OCI-LY3 (cell line): ENCODE data around the gene ZNF865.

Experiments used
- H2AFZ ChIP-seq: fragments of 200-600, 300-600 bp; shearing (Covaris generic); 2 replicates; pipeline ENCODE4 v1.6.0; 2014; ENCODE audit warnings: antibody characterized with exemption, low read depth, low read length
- H3K27ac ChIP-seq: fragments of 200-600, 300-600 bp; sonication (generic); 2 replicates; pipeline ENCODE4 v1.5.1; 2014; ENCODE audit warnings: mild to moderate bottlenecking, low read length, moderate library complexity, mixed read lengths
- H3K27me3 ChIP-seq: fragments of 200-600, 300-600 bp; sonication (generic); 2 replicates; pipeline ENCODE4 v1.6.1; 2014; ENCODE audit warnings: low read depth, low read length, mixed read lengths
- H3K36me3 ChIP-seq: fragments of 200-600, 300-600 bp; sonication (generic); replicated peaks from 2 replicates; pipeline ENCODE3; 2014; ENCODE audit warnings: low read depth, low read length, mixed read lengths
- H3K4me1 ChIP-seq: fragments of 300-600, 200-600 bp; sonication (generic); 2 replicates; pipeline ENCODE4 v1.6.1; 2014; ENCODE audit warnings: low read length, mixed read lengths
- H3K4me2 ChIP-seq: fragments of 200-600, 300-600 bp; sonication (generic); 2 replicates; pipeline ENCODE4 v1.6.1; 2014; ENCODE audit warnings: low read length, mixed read lengths
- H3K4me3 ChIP-seq: fragments of 300-600, 200-600 bp; sonication (generic); 2 replicates; pipeline ENCODE4 v1.5.1; 2014; ENCODE audit warnings: antibody characterized with exemption, mild to moderate bottlenecking, low read length, moderate library complexity
- H3K79me2 ChIP-seq: fragments of 300-600, 200-600 bp; shearing (Covaris generic); 2 replicates; pipeline ENCODE4 v1.6.1; 2014; ENCODE audit warnings: mild to moderate bottlenecking, low read length, mixed read lengths
- H3K9ac ChIP-seq: fragments of 300-600, 200-600 bp; shearing (Covaris generic); 2 replicates; pipeline ENCODE4 v1.6.0; 2014; ENCODE audit warnings: mild to moderate bottlenecking, low read length, moderate library complexity
- H3K9me3 ChIP-seq: fragments of 200-600, 300-600 bp; shearing (Covaris generic); 2 replicates; pipeline ENCODE4 v1.6.1; 2014; ENCODE audit warnings: low read length, mixed read lengths; ENCODE audit not compliant: insufficient read depth
- H4K20me1 ChIP-seq: fragments of 200-600, 300-600 bp; sonication (generic); 2 replicates; pipeline ENCODE4 v1.6.1; 2016; ENCODE audit warnings: low read length, mixed read lengths; ENCODE audit not compliant: insufficient read depth
- EZH2phosphoT487 ChIP-seq: fragments of 200-600 bp; shearing (Covaris generic); IDR thresholded peaks from 2 replicates; pipeline ENCODE4 v1.6.1; 2018; ENCODE audit warnings: antibody characterized with exemption, mixed run types, low read depth
- TF ChIP-seq, protein P1 (sequence below): fragments of 200-600, 300-600 bp; sonication (generic); IDR thresholded peaks from 2 replicates; pipeline ENCODE4 v1.5.1; 2014; ENCODE audit warnings: antibody characterized with exemption, low read length, low read depth

Gene ZNF865

DNA sequence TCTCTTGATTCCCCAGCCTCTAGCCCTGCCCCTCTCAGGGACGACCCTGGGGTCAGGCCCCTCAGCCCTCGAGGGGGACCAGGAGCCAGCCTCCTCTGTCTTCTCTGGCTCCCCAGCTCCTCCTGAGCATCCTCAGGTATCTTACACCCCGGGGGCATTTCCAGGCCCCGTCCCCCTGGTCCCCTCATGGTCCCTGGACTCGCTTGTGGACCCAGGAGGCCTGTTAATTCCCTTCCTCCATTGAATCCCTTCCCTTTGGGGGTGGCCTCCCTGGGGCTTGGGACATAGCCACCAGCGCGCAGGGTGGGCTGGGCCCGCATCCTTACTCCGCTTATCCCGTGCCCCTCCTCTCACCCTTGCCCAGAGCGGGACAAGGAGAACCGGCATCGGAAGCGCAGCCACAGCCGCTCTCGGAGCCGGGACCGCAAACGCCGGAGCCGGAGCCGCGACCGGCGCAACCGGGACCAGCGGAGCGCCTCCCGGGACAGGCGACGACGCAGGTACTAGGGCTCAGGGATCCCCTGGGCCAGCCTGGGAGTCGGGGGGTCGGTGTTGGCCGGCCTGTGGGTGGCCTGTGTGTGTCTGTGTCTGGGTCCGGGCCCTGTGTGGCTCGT is 53.5 kb downstream of the ZNF865 start:
- H3K27me3 ChIP-seq, result no peaks in the 10 kb centered on the region
- H3K36me3 ChIP-seq, result peaks cover 78% of the 10 kb centered on the region
- peak overlapping the region; percentile 98 for H3K4me2 ChIP-seq
- peak overlapping the region; percentile 94; the same call in 1 of the 2 replicates for H3K9ac ChIP-seq
- peak overlapping the region; percentile 90 for H3K27ac ChIP-seq
- H2AFZ ChIP-seq, result no peak overlapping the region
- H4K20me1 ChIP-seq, result peaks cover 66% of the 10 kb centered on the region
- H3K4me1 ChIP-seq, result peaks cover 29% of the 10 kb centered on the region
- no peaks in the 10 kb centered on the region for H3K9me3 ChIP-seq
- TF ChIP-seq, protein P1, sequence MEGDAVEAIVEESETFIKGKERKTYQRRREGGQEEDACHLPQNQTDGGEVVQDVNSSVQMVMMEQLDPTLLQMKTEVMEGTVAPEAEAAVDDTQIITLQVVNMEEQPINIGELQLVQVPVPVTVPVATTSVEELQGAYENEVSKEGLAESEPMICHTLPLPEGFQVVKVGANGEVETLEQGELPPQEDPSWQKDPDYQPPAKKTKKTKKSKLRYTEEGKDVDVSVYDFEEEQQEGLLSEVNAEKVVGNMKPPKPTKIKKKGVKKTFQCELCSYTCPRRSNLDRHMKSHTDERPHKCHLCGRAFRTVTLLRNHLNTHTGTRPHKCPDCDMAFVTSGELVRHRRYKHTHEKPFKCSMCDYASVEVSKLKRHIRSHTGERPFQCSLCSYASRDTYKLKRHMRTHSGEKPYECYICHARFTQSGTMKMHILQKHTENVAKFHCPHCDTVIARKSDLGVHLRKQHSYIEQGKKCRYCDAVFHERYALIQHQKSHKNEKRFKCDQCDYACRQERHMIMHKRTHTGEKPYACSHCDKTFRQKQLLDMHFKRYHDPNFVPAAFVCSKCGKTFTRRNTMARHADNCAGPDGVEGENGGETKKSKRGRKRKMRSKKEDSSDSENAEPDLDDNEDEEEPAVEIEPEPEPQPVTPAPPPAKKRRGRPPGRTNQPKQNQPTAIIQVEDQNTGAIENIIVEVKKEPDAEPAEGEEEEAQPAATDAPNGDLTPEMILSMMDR, result no peak
- no peak for TF ChIP-seq EZH2phosphoT487
- peaks cover 86% of the 10 kb centered on the region for H3K79me2 ChIP-seq
- peak overlapping the region; percentile 88; the same call in 1 of the 2 replicates for H3K4me3 ChIP-seq

DNA sequence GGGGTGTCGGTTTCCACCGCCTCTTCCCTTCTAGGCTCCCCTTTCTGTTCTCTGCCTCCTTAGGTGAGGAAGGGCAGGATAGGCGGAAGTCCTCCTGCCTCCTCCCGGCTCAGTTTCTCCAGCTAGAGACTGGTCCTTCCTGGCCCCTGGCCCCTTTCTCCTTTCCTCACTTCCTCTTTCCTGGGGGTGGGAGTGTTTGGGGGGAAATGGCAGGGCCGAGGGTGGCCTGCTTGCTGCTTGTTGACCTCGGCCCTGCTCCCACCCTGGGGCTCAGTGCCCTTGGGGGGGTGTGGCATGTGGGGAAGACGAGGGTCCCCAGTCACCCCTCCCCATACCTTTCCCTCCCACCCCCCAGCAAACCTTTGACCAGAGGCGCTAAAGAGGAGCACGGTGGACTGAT is 54.4 kb downstream of the ZNF865 start:
- Histone ChIP-seq H3K9ac (peak overlapping the region; percentile 9; the same call in 1 of the 2 replicates), H3K27ac (peak overlapping the region; percentile 29), H3K4me2 (peak overlapping the region; percentile 98; the same call in 1 of the 2 replicates), H3K36me3 (peaks cover 84% of the 10 kb centered on the region), H3K4me3 (no peak overlapping the region), H3K4me1 (peaks cover 29% of the 10 kb centered on the region), H2AFZ (no peak overlapping the region), H3K79me2 (peaks cover 95% of the 10 kb centered on the region), H3K27me3 (no peaks in the 10 kb centered on the region), H4K20me1 (peaks cover 73% of the 10 kb centered on the region), H3K9me3 (no peaks in the 10 kb centered on the region)
- no peak for TF ChIP-seq EZH2phosphoT487
- TF ChIP-seq, protein P1, result no peak

DNA sequence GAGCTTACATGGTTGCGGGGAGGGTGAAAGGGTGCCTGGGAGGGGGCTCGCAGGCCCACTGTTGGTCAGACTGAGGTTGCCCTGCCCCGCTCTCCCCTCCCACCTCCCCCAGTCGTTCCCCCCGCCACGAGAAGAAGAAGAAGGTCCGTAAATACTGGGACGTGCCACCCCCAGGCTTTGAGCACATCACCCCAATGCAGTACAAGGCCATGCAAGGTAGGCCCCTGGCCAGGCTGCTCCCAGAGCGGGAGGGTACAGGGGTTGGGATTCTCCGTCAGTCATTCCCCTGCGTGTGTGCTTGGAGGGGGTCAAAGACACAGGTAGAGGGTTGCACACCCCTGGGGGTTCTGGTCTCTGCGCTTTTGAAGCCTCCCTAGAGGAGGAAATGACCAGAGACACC is 55.0 kb downstream of the ZNF865 start:
- Histone ChIP-seq H3K4me1 (peaks cover 29% of the 10 kb centered on the region), H3K79me2 (peaks cover 98% of the 10 kb centered on the region), H2AFZ (no peak overlapping the region), H4K20me1 (peaks cover 76% of the 10 kb centered on the region), H3K36me3 (peaks cover 87% of the 10 kb centered on the region), H3K9me3 (no peaks in the 10 kb centered on the region), H3K4me2 (no peak overlapping the region), H3K9ac (no peak overlapping the region), H3K27ac (no peak overlapping the region), H3K27me3 (no peaks in the 10 kb centered on the region), H3K4me3 (no peak overlapping the region)
- TF ChIP-seq, protein P1, result no peak
- TF ChIP-seq EZH2phosphoT487, result no peak

DNA sequence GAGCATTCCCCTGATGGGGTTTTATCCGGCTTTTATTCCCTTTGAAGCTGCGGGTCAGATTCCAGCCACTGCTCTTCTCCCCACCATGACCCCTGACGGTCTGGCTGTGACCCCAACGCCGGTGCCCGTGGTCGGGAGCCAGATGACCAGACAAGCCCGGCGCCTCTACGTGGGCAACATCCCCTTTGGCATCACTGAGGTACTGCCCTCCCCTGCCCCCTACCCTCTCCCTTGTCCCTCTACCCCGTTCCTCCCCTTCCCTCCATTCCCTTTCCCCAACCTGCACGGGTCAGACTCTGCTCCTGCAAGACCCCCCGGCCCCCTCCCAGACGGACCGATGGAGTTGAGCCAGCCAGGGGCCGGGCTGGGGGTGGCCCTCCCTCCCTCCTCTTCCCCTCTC is 55.5 kb downstream of the ZNF865 start:
- H3K27me3 ChIP-seq, result no peaks in the 10 kb centered on the region
- H3K4me1 ChIP-seq, result peaks cover 29% of the 10 kb centered on the region
- no peaks in the 10 kb centered on the region for H3K9me3 ChIP-seq
- H2AFZ ChIP-seq, result no peak overlapping the region
- no peak overlapping the region for H3K9ac ChIP-seq
- peaks cover 79% of the 10 kb centered on the region for H4K20me1 ChIP-seq
- peaks cover 85% of the 10 kb centered on the region for H3K36me3 ChIP-seq
- no peak overlapping the region for H3K4me2 ChIP-seq
- TF ChIP-seq, protein P1, result no peak
- no peak for TF ChIP-seq EZH2phosphoT487
- H3K4me3 ChIP-seq, result no peak overlapping the region
- no peak overlapping the region for H3K27ac ChIP-seq
- H3K79me2 ChIP-seq, result peaks cover 98% of the 10 kb centered on the region
